HG02642 (cell line): ENCODE measurements around the gene LMO4.
A peak's percentile ranks its signal among the peaks of the same experiment; 100 is the strongest.

Source experiments
- ATAC-seq: cut with Tn5 transposase; IDR thresholded peaks from one replicate; pipeline ENCODE4 v1.9.1; 2021; ENCODE audit warnings: mild to moderate bottlenecking; ENCODE audit not compliant: unreplicated experiment, poor library complexity

LMO4 gene

GRCh38 chr1:87327376-87328271 lies 1.1 kb upstream of the LMO4 start:
- ATAC-seq = no peak

GRCh38 chr1:87329051-87329525 lies 408 bp downstream of the LMO4 start:
- peak; percentile 4 for ATAC-seq

- ATAC-seq = no peak
These were observed 911 bp downstream of the LMO4 start for GRCh38 chr1:87329526-87330056.

- no peak for ATAC-seq
These were observed 1.6 kb downstream of the LMO4 start for GRCh38 chr1:87330057-87330884.

GRCh38 chr1:87330885-87331364 lies 2.2 kb downstream of the LMO4 start:
- ATAC-seq = no peak

GRCh38 chr1:87331365-87332241 lies 2.9 kb downstream of the LMO4 start:
- ATAC-seq = peak; percentile 21

- no peak for ATAC-seq
These were observed 5.1 kb downstream of the LMO4 start for GRCh38 chr1:87333692-87334347.

- peak; percentile 4 for ATAC-seq
These were observed 5.9 kb downstream of the LMO4 start for GRCh38 chr1:87334351-87335174.

- ATAC-seq = peak; percentile 58
These were observed 6.7 kb downstream of the LMO4 start for GRCh38 chr1:87335175-87335884.

- ATAC-seq = no peak
These were observed 8.0 kb downstream of the LMO4 start for GRCh38 chr1:87336623-87337067.

- ATAC-seq = no peak
These were observed 8.9 kb downstream of the LMO4 start for GRCh38 chr1:87337606-87338005.

GRCh38 chr1:87338566-87338965 lies 9.9 kb downstream of the LMO4 start:
- ATAC-seq = no peak

- ATAC-seq = no peak
These were observed 15.6 kb downstream of the LMO4 start for GRCh38 chr1:87344231-87344630.

- no peak for ATAC-seq
These were observed 17.6 kb downstream of the LMO4 start for GRCh38 chr1:87346130-87346814.

GRCh38 chr1:87348341-87349019 lies 19.8 kb downstream of the LMO4 start:
- ATAC-seq = no peak

GRCh38 chr1:87349036-87349435 lies 20.4 kb downstream of the LMO4 start:
- ATAC-seq = no peak

GRCh38 chr1:87355894-87356293 lies 27.2 kb downstream of the LMO4 start:
- ATAC-seq = no peak
